8988T (cell line): ENCODE results near the gene CHST11.
"Not testable (repeated sequence)": the region's sequence is repeated elsewhere in the genome, so short reads cannot be mapped to it uniquely, and the experiment has no call there.

Experiments used
- DNase-seq: peaks from one replicate; pipeline ENCODE4 v3.0.0; 2011

CHST11 gene

DNA sequence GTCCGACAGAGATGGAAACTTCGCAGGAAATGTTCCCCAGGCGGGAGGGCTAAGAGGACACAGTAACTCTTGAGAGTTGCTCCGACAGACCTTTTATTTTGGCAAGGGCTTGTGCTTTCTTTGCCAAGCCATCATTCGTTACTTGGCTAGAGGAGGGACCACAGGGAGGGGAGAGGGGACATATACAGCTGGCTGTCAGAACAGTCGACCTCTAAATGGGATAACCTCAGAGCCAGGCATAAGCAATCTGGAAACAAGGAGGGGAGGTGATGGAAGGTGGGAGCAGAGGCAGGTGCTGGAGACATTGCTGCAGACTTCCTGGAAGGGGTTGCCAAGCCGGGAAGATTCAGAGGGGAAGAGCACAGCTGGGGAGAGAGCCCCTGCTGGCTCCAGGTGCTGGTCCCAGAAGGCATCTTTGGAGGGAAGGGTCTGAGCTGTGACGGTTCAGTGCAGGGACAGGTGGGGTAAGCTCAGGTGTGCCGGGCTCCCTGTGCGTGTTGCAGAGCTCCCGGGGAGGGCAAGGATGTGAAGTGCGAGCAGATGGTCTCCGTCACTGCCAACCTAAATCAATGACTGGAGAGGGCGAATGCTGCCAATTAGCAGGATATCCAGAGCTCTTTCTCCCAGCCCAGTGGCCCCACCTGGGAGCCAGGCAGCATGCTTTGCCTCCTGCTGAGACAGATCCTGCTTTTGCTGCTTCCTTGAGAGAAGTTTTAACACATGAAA, 50.1 kb downstream of the CHST11 start:
- no peak for DNase-seq

DNA sequence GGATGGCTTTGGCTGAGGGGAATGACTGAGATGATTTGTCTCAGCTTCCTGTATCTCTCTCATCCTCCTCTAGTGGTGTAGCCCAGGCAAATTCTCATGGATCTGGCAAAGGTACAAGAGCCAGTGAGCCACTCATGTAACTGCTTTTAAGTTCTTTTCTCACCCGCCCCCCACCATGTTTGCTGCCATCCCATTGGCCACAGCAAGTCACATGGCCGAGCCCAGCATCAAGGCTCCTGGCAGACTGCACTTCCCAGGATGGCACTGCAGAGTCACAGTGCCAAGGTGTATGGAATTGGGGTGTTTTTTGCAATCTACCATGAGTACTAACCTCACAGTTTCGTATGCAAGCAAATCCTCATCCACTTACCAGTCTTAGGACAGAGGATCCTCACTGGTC, 50.9 kb downstream of the CHST11 start:
- DNase-seq: no peak

DNA sequence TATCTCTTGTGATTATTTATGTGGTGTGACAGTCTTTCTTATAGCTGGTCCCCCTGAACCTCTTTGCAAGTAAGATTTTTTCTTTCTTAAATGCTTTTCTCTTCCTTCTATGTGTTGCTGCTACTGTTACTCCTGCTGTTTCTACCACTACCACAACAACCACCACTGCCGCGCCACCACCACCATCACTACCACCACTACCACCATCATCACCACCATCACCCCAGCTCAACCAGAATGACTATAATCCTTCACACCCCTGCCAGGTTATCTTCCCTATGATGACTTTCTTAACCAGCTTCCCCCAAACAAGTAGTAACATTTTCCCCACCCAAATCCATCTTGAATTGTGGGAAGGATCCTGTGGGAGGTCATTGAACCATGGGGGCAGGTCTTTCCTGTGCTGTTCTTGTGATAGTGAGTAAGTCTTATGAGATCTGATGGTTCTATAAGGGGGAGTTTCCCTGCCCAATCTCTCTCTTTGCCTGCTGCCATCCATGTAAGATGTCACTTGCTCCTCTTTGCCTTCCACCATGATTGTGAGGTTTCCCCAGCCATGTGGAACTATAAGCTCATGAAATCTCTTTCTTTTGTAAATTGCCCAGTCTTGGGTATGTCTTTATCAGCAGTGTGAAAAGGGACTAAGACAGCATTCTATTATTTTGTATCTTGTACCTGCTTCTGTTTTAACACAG, 52.2 kb downstream of the CHST11 start:
- no peak for DNase-seq

DNA sequence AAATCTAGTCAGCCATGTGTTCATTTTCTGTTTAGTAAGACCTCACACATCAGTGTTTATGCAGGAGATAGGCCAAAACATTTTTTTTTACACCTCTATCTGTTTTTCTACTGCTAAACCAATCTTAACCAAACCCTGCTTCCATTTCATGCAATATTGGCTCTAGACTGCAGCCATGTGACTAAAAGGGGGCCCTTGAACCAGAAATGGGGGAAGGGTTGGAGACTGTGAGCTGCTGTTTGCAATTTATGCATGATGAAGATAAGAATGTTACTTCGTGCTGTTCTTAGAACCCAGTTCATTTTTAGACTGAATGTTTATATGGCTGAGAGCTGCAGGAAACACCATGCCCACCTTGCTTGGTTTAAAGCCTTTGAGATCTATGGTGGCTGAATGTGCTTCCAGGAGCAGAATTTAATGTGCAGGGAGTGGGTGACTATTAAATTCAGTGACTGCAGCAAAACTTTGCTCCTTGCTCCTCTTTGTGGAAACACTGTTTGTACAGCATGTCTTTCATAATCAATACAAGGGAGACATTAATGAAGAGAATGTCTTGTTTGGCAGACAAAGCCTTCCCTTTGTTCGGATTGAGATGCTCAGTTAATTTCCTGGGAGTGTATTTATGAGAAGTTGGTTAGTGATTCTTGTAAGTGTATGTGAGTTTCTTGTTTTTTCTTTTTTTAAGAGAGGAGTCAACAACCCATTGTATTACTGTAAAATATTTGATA, 53.6 kb downstream of the CHST11 start:
- no peak for DNase-seq

DNA sequence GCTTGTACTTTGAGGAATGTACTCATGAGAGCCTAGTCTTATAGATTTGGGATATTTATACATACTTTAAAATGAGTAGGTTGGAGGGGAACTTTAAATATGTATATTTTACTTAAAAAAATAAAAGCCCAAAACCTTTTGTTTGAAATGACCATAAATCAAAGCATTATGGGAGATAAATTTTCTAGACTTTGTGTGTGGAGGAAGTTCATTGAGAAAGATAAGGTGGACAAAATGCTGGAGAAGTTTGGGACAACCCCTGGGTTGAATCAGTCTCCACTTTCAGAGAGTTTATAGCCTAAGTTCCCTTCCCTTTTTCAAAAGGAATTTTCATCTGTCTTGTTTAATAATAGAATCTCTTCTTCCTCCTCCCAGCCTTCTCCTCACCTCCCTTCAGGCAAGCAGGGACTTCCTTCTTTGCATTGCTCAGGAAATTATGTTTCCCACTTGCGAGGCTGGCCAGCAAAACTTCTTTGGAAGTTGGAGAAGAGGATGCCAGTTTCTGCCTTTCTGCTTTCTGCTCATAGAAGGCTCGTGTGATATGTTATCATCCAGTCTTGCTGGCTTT, 54.2 kb downstream of the CHST11 start:
- DNase-seq: no peak

DNA sequence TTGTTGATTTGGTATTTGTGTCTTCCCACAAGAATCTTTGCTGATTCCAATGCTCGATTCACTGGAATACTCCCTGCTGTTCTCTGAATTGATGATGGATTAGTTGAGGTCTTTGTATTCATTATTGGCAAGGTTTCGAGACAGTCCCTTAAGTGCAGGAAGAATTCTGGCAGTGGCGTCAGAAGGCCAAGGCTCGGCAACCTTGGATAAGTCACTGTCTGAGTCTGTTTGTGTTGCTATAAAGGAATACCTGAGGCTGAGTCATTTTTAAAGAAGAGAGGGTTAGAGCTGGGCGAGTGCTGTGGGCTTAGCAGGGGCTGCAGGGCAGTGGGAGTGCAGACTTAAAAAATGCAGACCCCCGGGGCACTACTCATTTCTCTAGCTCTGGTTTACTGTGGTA, 56.9 kb downstream of the CHST11 start:
- no peak for DNase-seq

DNA sequence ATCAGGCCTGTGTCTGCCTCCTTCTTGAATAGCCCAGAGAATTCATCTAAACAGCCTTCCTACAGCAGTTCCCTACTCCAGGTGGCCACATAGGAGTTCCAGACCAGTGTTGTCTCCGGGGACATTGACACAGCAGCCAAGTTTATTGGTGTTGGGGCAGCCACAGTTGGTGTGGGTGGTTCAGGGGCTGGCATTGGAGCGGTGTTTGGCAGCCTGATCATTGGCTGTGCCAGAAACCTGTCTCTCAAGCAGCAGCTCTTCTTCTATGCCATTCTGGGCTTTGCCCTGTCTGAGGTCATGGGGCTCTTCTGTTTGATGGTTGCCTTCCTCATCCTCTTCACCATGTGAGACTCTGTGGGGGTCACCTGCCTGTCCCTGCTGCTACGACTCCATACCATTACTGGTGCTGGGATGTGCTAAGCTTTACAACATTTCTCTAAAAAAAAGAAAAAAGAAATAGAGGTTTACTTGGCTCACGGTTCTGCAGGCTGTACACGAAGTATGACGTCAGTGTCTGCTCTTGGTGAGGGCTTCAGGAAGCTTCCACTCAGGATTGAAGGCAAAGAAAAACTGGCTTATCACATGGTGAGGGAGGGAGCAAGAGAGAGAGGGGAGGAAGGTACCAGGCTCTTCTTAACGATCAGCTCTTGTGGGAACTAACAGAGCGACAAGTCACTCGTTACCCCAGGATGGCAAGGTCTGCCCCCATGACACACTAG, 57.5 kb downstream of the CHST11 start:
- DNase-seq: no peak

DNA sequence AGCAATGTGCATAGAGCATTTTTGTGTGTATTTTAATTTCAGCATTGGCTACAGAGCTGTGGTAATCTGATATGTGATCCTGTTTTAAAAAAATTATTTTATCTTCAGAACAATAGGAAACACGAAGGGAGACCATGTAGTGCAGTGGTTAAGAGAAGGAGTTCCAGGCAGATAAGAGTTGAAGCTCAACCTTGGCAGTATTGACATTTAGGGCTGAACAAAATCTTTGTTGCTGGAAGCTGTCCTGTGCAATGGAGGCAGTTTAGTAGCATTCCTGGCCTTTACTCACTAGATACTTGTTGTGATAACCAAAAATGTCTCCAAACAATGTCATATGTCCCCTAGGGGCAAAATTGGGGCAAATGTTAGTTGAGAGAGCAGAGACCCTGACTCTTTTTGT, 59.2 kb downstream of the CHST11 start:
- DNase-seq: no peak

DNA sequence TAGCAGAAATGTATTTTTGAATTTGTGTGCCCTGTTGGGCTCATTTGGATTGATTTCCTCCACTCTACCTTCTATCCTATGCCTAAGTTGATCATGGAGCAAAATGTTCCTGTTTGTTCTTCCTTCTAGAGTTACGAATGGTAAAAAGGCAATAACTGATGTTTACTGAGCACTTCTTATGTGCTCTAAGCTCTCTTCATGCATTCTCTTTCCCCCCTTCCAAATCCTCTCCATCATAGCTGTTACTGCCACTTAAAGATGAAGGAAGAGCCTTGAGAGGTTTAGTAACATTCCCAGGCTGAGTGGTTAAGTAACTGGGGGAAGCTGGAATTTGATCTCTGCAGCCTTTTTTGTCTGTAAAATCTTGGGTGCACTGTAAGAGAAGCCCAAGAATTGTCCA, 60.1 kb downstream of the CHST11 start:
- no peak for DNase-seq

DNA sequence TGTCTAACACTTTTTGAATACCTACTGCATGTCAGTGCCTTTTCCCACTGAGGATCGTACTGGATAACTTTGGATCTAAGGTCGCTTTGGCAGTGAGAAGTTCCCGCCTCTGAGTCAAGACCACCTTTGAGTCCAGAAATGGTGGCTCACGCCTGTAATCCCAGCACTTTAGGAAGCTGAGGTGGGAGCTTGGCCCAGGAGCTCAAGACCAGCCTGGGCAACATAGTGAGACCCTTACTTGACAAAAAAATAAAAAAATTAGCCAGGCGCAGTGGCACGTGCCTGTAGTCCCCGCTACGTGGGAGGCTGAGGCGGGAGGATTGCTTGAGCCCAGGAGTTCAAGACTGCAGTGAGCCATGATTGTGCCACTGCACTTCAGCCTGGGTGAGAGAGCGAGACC, 61.1 kb downstream of the CHST11 start:
- no peak for DNase-seq

DNA sequence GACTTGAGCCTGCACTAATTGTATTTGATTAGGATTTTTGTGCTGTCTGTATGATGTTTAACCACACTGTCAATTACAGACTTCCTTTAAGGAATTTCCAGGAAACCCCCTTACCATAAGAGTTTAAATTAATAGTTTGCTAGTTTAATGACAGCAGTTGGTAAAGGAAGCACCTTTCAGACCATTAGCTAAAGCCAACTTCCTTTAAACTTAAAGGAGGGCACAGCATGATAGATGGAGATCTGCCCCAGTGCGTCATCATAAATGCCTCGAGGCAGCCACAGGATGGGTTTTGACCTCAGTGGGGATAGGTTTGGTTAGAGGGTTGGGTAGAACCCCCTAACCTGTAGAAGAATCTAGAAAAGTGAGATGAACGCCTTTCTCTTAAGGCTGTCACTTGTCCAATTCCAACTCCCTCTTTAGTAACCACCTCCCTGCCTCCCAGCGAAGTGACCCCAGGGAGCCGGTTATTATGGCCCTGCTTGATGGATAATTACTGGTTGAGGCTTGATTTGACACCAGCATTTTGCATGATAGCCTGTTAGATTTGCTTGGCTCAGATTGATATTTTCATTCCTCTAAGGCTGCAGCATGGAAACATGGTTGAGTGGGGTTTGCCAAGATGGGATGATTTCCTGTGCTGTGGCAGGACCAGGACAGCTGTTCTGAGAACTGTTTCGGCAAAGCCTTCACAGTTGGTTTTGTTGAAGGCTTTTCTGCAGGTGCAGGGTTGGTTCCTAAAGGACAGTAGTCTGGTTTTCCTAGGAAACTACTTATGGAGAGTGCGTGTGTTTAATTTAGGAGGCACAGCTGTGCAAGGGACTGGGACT, 62.7 kb downstream of the CHST11 start:
- no peak for DNase-seq

DNA sequence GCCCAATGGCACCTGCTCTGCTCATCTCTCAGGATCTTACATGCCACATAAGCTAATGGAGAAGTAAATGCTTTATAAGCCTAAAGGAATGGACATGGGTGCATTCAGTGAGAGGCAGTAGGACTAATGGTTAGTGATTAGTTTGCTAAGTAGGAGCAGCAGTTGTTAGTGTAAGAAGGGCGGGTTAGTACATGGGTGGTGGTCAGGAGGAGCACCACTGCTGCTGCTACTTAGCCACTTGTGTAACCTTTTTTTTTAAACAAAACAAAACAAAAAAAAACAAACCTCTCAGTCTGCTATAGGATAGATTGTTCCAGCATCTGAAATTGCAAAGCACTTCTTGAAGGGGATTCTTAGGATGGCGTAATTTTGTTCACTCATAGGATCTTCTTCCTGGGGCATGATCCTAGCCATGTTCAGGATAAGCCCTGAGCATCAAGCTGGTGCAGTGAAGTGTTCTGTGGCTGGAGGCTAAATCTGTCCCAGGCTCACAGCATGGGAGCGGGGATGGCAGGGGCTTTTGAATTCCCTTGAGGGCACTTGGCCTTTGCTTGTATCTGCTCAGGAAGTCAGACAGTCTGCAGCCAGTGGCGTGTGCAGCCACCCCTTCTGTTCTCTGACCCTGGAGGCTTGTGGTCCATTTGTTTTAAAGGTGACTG, 63.6 kb downstream of the CHST11 start:
- no peak for DNase-seq

DNA sequence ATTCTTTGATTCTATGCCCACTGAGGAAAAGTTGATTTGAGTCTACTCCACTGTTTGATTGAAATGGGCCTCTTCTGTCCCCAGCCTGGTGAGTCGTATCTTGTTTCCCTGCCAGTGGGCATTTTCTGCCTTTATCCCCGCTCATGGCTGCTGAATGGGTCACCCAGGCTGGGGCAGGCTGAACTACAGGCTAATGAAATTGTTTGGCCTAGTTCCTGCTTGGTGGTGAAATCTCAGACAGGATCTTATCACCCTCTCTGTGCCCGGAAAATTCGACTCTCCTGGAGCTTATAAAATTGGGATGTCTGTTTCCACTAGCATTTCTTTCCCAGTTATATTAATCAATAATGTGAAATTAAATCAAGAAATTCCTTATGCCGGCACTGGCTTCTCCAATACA, 65.0 kb downstream of the CHST11 start:
- DNase-seq: no peak

DNA sequence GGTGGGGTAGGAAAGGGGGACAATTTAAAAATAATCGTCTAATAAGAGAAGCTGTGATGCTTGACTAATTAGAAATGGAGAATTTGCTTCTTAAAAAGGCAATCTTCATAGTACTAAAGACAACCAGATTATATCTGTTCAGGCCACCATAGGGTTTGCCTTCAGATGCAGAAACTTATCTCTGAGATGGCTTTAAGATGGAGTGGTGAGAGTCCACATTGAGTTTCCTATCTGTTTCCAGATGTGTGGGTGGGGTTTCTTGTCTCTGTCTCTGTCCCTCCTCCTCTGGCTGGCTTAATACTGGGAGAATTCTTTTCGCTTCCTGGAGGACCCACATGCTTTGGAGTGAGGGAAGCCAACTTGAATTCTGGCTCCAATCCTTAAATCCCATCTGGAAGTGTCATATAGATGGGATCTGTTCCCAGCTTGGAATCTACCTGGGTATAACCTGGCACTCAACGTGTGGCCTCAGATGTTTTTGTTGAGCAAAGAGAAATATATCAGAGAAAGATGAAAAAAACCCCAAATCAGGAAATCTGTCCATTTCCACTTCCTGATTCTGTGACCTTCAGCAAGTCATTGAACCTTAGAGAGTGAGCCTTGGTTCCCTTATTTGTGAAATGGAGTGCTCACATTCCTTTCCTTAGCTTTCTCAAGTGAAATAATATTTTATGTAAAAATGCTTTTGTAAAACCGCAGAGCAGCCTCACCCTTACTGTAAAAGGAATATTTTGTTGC, 66.4 kb downstream of the CHST11 start:
- no peak for DNase-seq

DNA sequence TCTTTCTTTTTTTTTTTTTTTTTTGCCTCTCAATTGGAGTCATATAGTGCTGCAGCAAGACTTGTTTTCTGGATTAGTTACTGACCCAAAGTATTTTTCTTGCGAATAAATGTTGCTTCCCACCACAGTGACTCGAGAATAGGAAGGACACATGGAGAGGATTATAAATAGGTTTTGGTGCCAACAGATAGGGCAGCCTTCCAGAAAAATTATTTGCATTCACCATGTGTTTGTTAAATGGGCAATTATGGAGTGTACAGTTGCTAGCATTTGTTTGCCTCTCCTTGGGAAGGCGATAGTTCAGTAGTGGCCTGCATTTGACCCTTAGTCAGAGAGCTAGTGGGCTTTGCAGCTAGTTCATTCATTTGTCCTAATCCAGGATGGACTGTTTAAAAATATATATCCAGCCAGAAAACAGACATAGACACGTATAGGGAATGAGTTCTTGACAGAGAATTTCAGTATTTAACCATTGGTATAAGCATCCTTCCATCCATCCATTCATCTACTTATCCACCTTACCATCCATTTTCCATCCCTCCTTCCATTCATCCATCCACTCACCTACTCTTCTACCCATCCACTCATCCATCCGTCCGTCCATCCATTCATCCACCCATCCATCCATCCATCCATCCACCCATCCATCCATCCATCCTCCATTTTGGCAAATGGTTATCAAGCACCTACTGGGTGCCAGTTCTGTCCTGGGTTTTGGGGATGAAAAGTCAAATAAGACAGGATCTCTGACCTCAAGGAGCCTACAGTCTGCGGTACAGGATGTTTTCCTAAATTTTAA, 67.5 kb downstream of the CHST11 start:
- DNase-seq: no peak

DNA sequence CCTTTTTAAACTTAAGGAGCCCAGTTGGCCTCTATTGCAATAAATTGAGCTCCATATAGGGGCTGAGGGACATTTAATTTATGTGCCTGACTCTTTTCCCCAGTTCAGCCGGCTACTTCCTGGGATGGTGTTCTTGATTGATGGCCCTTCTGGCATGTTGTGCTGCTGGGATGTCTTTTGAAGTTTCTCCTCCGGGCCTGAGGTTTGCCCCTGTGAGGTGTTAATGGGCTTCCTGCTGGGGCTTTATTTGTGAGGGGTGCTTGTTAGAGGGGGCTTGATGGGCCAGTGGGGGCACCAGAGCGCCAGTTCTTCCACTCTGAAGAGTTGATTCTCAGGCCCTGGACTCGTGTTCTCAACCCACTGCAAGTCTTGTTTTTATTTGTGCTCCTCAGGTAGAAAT, 69.6 kb downstream of the CHST11 start:
- DNase-seq: no peak

DNA sequence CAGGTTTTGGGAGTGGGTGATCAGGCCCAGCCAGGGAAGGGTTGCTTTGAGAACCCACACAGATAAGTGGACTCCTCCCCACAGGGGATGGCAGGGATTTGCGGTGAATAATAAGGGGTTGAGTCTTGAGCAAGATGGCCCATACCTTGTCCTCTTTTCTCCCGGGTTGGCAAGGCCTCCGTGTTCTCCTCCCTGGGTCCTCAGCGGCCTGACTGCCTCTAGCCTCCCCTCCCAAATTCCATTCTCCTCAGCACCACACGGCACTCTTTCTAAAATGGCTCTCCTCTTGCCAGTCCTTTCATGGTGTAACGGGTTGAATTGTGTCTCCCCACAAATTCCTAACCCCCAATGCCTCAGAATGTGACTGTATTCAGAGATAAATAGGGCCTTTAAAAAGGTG, 70.0 kb downstream of the CHST11 start:
- no peak for DNase-seq

DNA sequence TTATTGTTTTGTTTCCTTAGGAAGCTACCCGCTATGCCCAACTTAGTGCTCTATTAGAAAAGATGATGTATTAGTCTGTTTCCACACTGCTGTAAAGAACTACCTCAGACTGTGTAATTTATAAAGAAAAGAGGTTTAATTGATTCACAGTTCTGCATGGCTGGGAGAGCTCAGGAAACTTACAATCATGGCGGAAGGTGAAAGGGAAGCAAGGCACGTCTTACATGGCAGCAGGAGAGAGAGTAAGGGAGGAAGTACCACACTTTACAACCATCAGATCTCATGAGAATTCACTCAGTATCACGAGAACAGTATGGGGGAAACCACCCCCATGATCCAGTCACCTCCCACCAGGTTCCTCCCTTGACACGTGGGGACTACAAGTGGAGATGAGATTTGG, 70.9 kb downstream of the CHST11 start:
- not testable (repeated sequence) for DNase-seq

DNA sequence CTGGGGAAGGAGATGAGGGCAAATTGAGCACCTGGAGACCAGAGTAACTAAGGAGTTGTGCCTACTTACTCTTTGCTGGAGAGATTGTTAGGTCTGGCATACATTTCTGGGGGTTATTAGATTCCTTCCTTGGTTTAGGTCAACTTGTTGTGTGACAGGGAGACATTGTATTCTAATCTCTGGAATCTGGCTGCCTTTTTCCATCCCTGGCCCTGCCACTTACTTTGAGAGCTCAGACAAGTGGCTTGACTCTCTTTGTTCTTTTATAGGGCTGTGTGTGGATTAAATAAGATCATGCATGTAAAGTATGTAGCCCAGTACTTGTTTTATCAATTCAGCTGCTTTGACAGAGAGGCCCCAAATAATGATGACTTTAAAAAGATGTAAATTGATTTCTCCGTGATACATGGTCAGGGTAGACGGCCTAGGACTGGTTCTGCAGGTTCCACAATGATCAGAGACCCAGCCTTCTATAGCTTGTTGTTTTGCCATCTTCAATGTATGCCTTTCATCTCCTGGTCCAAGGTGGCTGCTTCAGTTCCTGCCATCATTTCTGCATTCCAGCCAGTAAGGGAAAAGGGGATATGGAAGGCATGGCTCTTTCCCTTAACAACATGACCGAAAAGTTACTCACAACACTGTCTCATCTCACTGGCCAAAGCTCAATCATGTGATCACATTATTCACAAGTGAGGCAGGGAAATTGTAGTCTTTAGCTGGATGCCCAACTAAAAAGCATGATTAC, 72.6 kb downstream of the CHST11 start:
- no peak for DNase-seq
